NCI-H446 treated with DMSO at 0.1 percent for 48 hours (cell line): ENCODE measurements around the gene ABCC8.

Source experiments
- DNase-seq: peaks from one replicate; lab custom pipeline; 2025; lab: John Stamatoyannopoulos, UW

Gene ABCC8

DNA sequence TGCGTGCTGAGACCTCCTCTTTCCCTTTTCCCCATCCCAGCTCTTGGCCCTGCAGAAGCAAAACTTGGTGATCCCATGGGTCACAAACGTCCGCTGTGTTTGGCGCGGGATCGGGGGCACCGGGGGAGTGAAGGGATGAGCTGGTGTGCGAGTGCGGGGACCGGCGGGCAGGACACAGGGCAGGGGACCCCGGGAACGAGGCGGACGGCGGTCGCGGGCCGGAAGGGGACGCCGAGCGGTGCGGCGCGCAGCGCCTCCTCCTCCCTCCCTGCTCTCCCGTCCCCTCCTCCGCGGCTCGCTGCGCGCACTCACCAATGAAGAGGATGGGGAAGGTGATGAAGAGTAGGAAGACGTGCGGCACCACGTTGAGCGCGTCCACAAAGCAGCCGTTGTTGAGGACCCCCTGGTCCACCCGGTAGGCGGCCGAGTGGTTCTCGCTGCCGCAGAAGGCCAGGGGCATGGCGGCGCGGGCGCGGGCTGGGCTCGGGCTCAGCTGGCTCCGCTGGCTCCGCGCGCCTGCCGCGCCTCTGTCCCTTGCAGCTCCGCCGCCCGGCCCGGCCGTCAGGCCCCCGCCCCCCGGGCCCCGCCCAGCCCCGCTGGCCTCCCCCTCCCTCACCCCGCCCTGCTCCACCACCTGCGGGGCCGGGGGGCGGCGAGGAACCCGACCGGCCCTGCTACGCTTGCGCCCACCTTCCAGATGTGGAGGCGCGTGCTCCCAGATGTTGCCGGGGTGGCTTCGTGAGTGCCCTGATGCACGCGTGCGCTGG lies at the start of gene ABCC8:
Gene ABCC8 (minus strand): TSS at position 529 of the 767 bp plus-strand sequence. CDS start 69 bp downstream, at position 460.
- no peak for DNase-seq

- DNase-seq = no peak
Measured at GRCh38 chr11:17526326-17526725, 49.7 kb upstream of the ABCC8 start.

DNA sequence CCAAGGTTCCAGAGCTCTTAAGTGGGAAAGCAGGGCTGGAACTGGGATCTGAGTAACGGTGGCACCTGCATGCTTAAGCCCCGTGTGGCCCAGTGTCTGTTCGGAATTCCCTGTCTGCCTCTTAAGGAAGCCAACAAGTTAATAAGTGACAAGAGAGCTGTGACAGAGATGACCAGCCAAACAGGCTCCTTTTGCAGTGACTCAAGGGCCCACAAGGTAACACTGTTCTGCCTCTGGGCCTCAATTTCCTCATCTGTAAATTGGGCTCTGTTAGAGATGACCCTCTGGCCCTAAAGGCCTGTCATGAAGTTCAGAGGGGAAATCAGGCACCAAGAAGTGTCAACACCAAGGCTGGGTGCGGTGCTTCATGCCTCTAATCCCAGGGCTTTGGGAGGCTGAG lies 48.9 kb upstream of the ABCC8 start:
- DNase-seq = no peak

- no peak for DNase-seq
Measured at GRCh38 chr11:17524221-17524620, 47.6 kb upstream of the ABCC8 start.

DNA sequence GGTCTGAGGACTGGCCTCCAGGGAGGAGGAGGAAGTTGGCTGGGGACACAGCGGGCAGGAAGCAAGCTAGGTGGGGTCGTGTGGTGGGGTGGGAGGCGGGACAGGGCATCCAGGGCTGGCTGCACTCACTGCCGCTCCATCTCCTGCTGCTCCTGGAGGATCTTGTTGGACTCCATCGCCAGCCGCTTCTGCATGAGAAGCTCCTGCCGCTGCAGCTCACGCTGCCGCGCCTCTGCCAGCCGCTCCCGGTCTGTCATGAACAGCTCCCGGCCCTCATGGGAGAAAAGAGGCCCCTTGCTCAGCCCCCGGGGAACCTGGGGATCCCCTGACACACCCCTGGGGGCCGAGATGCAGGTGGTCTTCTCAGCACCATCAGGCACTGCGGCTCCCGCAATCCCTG lies 46.0 kb upstream of the ABCC8 start:
- no peak for DNase-seq

DNA sequence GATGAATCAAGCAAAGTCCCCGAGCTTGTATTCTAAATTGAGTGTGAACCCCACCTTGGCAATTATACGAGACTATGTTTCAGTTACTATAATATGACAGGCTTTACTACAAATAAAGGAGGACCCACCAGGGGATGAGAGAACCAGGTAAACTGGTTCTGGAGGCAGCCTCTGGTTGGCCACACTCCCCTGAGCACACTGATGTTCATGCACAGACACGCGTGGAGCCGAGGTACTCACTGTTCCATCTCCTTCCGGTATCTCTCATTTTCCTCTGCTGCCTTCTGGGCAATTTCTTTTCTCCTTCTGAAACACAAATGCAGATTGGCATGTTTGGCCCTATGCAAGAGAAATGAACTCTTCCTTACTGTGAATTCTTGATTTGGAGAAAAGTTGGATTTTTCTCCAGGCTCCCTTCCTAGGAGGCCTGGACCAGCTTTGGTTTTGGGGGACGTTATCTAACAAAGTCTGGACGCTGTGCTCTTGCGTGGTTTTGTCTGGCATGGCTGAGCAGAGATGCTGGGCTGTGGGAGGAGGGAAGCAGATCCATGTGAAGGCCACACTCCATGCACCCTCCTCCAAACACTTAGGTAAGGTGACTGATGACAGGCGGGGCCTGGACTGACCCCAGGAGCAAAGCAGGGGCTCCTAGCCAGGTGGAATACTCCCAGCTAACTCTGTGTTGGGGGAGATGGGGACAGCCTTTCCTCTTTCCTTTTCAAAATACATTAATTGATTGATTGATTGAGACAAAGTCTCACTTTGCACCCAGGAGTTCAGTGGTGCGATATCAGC lies 44.7 kb upstream of the ABCC8 start:
- DNase-seq = no peak

GRCh38 chr11:17519061-17519885 lies 42.6 kb upstream of the ABCC8 start:
- no peak for DNase-seq

- DNase-seq = no peak
Measured at GRCh38 chr11:17518366-17518765, 41.7 kb upstream of the ABCC8 start.

DNA sequence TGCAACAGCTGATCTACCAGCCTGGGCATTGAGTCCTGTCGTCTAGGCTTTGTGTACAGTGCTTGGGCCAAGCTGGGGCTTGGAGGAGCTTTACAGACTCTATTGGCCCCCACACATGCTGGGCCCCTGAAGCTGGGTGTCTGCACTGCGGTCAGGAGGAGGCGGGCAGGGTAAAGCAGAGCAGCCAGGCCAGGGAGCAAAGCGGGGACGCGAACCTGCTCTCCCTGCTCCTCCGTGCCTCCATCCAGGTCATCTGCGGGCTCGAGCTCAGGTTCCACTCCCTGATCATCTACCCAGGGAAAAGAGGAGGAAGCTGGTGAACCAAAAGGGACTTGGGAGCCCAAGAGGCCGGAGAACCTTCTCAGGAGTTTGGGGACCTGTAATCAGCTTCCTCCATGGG lies 40.5 kb upstream of the ABCC8 start:
- DNase-seq = no peak

DNA sequence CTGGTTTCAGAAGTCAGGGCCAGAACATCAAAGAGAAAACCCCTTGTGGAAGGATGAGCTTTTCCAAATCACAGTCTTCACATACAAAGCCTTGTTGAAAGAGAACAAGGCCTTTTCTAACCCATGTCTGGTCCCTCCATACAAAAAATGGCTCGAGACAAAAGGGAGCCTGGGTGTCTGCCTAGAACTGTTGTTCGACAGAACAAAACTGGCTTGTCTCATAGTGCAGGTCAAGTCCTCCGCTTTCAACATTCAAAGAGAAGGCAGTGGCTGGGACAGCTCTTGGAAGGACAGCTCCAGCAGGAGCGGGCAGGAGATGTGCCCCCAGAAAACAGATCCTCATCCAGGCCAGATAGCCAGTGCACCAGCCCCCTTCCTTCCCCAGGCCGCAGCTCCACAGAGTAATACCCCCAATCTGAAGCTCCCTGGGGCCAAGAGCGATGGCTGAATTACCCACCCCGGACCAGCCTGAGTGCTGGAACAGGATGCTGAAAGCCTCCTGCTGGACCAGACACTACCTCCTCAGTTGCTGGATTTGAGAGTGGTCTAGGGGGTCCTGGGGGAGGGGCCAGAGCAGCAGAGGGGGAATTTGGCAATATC lies 40.0 kb upstream of the ABCC8 start:
- no peak for DNase-seq

DNA sequence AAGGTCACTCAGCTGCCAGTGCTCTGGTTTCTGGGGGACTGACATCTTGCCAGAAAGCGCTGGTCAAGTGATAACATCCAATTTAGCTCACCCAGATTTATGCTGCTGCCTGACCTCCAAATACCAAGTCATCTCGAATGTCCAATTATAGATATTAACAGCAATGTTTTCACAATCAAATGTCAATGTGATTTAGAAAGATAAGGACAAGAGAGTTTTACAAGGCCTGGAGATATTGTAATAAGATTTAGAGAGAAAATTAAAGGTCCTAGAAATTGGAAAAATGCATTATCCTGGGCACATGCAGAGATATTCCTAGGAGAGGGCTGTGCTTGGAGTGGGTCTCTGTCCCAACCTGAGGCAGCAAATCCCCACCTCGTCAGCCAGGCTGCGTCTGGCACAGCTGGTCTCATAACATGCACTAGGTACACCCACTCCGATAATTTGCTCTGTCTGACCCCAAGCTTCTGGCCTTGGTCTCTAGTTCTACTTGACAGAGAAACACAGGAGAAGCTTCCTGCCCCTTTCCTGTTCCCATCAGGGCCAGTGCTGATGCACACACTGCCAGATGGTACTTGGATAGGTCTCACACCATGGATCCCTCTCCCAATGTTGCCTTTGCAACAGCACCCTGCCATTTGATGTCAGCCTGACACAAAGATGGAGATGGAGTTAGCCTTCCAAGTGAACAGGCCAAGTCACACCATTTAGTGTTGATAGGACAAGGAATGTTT lies 39.0 kb upstream of the ABCC8 start:
- no peak for DNase-seq

DNA sequence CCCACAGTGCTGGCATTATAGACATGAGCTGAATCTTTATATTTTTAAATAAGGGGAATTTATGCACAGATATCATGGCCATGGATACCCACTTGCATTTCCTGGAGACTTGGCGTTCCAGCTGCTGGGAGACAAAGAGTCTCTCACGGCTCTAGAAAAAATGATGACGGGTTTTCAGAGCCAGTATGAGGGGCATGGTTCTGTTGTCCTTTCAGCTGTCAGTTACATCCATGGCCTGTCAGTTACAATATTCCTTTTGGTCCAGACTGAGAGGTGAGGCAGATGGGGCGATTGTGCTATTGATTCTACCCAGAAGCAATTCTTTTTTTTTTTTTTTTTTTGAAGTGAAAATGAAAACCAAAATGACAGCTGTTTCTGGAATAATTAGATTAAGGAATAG lies 37.8 kb upstream of the ABCC8 start:
- no peak for DNase-seq

DNA sequence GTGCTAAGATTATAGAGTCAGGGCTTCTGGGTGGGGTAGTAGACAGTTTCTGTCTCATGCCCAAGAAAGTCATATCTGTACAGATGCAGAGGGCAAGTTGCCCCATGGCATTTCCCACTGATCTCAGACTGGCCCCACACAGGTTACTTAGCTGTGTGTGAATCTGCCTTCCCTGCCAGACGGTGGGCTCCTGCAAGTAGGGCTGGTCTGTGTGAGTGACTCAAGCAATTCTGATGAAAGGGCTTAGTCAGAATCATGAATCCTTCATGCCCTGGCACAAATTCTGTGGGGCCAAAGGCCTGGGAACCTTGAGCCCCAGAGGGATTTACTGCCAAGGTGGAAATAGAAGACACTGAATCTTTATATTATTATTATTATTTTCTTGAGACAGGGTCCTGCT lies 37.2 kb upstream of the ABCC8 start:
- no peak for DNase-seq

- no peak for DNase-seq
Measured at GRCh38 chr11:17512101-17512500, 35.5 kb upstream of the ABCC8 start.

DNA sequence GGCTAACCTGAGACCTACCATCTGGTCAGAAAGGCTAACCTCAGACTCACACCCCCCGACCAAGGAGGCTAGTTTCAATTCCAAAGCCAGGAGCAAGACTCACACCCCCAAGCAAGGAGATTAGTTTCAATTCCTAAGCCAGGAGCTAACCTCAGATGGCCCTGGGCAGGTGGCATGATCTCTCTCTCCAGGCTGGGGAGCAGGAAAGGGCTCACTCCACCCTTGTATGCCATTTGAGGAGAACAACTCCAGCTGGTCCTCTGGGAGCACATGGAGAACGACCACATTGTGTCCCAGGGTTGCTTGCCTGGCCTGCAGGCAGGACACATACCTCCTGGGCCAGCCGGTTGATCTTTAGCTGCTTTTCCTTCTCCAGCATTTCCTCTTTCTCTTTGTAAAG lies 34.9 kb upstream of the ABCC8 start:
- DNase-seq = no peak

DNA sequence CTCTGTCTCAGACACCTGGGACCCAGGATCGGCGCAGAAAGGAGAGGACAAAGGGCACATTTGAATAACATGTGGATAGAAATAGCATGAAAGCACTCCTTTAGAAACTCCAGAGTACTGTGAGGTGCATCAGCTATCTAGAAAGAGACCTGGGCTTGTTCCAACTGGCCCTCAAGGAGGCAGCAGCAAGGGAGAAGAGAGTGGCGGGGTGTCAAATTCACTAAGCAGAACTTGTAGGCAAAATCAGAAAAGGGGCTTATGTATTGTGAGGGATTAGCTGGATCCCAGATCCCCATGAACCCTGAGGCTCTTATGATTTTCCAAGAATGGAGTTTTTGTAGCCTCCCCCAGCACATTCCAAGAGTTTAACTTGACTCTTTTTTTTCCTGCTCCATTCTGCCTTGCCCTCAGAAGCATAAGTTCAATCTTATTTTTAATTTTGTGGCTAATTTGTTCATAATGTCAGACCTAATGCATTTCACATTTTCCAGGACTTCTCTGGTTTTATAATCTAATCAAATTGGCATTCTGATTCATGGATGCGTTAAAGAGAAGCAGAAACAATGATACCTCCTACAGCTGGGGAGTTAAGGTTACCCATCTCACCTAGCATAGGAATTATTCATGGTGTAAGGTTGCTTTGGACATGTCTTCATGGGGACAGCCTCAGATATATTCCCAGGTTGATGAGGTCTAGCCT lies 34.0 kb upstream of the ABCC8 start:
- DNase-seq = no peak

GRCh38 chr11:17508791-17509190 lies 32.1 kb upstream of the ABCC8 start:
- DNase-seq = no peak

DNA sequence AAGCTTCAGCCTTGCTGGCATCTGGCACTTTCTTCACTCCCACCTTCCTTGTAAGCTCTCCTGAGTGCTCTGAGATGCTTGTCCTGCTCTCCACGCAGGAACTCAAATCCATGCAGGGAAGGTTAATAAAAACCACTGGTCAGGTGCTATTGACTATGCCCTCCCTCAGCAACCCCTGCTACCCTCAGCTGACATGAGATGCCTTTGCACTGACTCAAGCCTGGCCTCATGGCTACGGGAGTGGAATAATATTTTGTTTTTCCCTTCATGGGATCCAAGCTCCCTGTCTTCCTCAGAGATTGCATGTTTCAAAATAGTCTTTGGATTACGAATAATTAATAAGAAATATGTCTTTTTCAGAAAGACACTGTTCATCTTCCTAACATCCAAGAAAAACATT lies 31.7 kb upstream of the ABCC8 start:
- DNase-seq = no peak

DNA sequence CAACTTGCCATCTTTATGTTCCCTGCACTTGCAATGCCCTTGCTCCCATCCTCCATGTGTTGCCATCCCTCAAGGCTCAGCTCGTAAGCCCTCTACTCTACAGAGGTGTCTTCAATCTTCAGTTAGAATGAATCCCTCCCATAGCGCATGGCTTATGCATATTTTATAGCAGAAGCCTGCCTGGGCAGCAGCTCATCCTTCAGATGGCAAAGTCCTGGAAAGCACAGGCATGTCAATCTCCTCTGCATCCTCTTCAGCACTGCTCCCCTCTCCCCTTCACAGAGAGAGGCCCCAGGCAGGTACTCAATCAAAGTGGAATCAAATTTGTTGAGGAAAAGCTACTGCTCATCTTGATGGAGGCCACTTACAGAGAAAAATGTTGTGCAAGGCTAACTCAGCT lies 31.1 kb upstream of the ABCC8 start:
- no peak for DNase-seq

DNA sequence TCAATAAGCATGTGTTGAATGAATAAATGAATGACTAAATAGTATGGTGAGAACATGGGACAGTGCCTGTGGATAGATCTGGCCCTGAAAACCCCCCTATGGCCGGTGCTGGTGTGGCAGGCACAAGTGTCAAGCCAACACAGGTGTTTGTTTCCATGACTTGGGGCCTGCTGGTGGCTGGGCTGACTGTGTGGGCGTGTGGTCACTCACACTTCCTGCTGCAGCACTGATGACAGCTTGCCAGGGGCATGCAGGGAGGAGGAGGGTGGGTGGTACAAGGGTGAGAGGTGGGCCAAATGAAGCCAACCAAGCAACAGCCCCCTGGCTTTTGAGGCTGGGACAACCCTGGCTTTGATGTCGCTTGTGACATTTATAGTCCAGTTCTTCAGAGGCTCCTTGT lies 30.3 kb upstream of the ABCC8 start:
- DNase-seq = no peak

DNA sequence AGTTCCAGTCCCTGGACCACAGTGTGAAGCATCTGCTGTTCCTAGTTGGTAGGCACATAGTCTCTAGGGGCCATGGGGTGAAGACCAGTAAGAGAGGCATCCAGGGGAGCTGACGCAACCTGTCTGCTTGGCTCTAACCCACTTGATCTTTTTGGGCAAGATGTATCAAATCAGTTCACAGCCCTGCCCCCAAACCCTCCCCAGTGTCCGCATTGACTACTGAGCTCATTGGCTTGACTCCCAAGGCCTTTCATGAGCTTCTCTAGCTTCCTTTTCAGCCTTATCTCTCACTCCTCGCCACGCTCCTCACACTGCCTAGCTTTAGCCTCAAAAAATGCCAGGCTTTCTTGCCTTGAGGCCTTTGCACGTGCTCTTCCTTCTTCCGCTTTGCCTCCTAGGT lies 29.7 kb upstream of the ABCC8 start:
- no peak for DNase-seq
